Measurements from ENCODE around the gene SMARCA2. TPM values are rescaled to one million over a fixed set of nuclear protein-coding genes. Genes with fewer than 3 reads are reported as not detected.

The SMARCA2 gene
- total RNA-seq, 1 donor from 2014 or later: 92.2 TPM

DNA sequence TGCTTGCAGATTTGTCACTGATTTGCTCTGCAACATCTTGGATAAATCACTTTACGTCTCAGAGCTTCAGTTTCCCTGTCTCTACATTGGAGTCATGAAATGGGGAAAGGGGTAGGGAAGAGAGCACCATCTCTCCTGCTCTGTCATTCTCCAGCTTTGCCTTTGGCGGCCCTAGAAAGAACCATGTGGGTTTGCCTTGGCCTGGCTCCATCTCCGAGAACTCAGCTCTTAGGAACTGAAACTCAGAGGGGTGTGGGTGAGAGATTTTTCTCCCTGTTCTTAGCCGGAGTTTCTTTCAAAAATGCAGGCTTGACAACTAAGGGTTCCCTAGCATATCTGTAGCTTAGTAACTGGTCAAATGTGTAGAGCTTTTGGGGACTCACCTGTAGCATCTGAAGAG lies 123.5 kb downstream of the SMARCA2 start:
- no peak for DNase-seq (ENCODE audit: low read depth)

DNA sequence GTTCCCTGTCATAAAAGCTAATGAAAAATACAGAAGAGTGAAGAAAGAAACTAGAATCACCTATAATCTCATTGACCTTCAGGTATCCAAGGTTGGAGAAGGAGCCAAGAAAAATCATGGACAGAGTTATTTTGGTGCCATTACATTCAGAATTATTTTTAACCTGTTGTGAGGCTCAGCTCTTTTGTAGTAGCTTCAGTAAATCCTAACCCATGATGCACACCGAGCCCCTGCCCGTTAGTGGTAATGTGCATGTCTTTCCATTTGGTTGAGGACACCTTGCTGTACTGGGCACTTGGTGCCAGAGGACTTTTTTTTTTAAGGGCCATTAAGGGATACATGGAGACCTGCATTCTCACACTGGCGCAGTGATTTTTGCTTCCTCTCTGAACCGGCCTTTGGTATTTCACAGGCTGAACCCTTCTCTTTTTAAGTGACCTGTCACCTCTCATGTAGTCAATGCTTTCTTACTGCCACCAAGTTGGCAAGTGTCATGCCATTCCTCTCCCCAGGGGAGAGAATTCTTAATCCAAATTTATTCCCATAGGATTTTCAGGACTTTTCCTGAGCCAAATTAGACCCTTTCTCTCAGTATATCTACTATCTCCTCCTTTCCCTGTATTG lies 125.6 kb downstream of the SMARCA2 start:
- peak; percentile 16 for DNase-seq (ENCODE audit: low read depth)

- no peak for DNase-seq (ENCODE audit: low read depth)
Measured at GRCh38 chr9:2142212-2142611, 127.1 kb downstream of the SMARCA2 start.

DNA sequence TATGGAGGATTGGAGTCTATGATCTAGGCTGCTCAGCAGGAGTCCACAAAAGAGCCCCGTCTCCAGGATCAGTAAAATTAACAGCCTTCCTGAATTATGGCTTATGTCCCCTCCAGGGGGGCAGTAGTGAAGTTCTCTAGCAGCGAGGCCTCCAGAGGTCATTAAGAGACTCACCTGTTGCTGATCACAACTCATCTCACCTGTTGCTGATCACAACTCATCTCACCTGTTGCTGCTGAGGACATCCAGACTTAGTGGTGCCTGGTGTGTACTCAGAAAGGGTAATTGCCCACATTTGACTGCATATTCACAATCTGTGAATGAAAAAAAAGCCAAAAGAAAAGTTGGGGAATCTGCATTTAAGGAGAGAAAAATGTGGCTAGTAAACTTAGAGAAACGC lies 129.5 kb downstream of the SMARCA2 start:
- DNase-seq (ENCODE audit: low read depth): no peak

- no peak for DNase-seq (ENCODE audit: low read depth)
Measured at GRCh38 chr9:2145746-2146145, 130.6 kb downstream of the SMARCA2 start.

DNA sequence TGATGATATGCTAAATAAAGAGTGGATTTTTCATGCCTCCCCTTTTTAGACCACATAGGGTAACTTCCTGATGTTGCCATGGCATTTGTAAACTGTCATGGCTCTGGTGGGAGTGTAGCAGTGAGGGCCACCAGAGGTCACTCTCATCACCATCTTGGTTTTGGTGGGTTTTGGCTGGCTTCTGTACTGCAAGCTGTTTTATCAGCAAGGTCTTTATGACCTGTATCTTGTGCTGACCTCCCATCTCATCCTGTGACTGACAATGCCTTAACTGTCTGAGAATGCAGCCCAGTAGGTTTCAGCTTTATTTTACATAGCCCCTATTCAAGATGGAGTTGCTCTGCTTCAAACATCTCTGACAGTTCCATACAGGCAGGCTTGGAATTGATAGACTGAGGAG lies 131.6 kb downstream of the SMARCA2 start:
- peak; percentile 22 for DNase-seq (ENCODE audit: low read depth)

DNA sequence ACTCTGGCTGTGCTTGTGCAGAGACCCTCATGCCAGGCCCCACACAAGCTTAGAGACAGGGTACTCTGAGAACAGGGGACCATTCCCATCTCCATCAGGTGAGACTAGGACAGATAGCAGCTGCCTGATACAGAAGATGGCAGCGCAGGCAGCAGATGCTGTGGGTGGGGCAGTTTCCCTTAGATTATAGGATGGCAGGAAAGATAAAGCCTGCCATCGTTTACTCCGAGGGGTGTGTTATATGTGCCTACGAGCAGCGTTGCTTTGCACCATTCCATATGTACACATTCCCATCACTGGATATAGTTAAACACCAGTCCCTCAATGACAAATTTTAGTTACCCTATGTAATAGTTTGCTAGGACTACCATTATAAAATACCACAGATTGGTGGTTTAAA lies 135.2 kb downstream of the SMARCA2 start:
- no peak for DNase-seq (ENCODE audit: low read depth)

DNA sequence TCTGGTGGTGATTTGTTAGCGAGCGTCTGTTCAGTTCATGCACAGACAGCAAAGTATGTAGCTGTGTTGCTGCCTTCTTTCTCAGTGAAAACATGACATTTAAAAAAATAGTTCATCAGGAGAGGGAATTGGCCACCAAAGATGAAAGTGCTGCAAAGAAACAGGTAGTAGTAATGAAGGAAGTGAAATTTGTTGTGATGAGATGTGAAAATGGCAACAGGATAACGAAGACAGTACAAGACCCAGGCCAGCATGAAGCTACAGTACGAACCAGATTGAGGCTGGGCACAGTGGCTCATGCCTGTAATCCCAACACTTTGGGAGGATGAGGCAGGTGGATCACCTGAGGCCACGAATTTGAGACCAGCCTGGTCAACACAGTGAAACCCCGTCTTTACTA lies 136.0 kb downstream of the SMARCA2 start:
- no peak for DNase-seq (ENCODE audit: low read depth)

DNA sequence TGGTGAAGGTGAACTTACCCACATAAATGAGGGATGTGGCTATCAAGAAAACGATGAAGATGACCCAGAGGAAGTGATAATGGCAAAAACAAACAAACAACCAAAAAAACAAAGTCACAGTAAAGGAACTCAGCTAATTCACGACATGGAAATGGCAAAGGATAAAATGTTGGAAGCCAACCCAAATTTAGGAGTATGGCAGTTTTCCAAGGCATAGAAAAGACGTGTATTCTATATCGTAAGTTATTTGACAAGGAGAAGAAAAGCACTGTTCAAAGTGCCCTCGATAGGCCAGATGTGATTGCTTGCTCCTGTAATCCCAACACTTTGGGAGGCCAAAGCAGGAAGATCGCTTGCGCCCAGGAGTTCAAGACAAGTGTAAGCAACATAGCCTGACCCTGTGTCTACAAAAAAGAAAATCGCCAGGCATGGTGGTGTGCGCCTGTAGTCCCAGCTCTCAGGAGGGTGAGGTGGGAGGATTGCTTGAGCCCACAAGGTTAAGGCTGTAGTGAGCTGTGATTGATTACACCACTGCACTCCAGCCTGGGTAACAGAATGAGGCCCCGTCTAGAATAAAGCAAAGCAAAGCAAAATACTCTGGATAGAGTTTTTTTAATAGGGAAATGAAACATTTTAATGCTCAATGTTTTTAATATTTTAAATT lies 138.0 kb downstream of the SMARCA2 start:
- no peak for DNase-seq (ENCODE audit: low read depth)

DNA sequence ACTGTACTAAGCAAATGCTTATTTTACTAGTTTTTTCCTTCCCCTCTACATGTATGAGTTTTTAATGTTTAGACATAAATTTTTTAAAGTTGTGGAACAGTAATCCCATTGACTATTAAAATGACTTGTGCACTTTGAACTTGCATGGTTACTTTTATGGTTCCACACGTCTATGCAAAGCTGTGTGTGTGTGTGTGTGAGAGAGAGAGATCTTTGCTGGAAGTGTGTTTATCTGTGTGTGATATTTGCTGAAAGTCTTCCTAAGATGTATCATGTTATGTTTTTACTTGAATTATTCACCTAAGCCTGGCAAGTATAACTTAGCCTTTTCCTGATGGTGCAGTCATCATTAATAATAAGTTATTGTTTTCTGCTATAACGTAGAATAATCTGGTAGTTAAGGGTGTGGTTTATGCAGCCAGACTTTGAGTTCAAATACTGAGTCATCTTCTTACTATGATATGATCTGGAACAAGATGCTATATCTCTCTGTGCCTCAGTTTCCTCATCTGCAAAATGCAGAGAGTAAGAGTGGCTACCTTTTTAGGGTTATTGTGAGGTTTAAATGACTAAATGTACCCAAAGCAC lies 138.6 kb downstream of the SMARCA2 start:
- DNase-seq (ENCODE audit: low read depth): no peak

DNA sequence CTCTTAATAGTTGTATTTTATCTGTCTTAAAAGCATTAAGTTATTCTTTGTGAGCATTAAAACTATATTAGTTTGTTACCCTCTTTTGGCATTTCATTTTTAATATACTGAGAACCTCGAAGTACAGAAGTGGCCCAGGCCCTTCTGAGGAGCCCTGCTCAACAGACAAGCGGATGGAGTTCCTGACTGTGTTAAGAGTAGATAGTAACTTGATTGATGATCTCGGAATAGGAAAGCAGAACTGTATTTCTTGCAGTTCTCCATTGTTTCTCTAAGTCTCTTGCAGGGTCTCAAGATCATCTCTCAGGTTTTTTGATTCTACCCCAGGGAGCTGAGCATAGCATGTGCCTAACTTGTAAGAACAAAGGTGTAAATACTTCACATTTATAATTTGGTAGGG lies 139.6 kb downstream of the SMARCA2 start:
- DNase-seq (ENCODE audit: low read depth): no peak

- no peak for DNase-seq (ENCODE audit: low read depth)
Measured at GRCh38 chr9:2155966-2156365, 140.8 kb downstream of the SMARCA2 start.

- DNase-seq (ENCODE audit: low read depth): peak; percentile 71
Measured at GRCh38 chr9:2157277-2158110, 142.3 kb downstream of the SMARCA2 start.

DNA sequence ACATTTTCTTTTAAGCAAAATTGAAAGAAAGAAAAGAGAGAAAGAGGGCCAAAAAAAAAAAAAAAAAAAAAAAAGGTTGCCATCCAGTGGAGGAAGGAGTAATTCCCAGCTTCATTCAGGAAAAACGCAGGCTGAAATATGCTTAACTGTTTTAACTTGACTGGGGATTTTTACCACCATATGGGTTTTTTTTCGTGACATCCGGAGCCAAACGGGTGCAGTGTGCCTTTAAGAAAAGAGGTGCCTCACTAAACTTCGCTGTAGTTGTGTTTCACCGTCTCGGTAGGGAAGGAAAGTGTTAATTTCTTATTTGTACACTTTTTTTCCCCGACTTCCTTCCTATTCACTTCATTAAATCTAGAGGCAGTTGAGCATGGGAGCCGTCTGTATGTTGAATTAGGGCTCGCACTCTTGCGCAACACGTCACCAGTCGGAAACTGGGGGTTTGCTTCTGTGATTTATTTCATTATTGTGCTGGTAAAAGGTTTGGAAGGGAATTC lies 143.0 kb downstream of the SMARCA2 start:
- peak; percentile 70 for DNase-seq (ENCODE audit: low read depth)

GRCh38 chr9:2158766-2159430 lies 143.8 kb downstream of the SMARCA2 start:
- DNase-seq (ENCODE audit: low read depth): peak; percentile 16

- peak; percentile 48 for DNase-seq (ENCODE audit: low read depth)
Measured at GRCh38 chr9:2159521-2160454, 144.6 kb downstream of the SMARCA2 start.

DNA sequence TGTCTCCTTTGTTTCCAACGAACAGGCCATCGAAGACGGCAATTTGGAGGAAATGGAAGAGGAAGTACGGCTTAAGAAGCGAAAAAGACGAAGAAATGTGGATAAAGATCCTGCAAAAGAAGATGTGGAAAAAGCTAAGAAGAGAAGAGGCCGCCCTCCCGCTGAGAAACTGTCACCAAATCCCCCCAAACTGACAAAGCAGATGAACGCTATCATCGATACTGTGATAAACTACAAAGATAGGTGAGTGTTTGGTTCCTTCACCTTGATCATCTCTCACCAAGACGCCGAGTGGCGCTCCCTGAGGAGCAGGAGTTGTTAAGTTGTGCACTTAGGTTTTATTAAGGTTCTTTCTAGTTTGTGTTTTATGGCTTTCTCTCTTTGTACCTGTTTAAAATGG lies 146.5 kb downstream of the SMARCA2 start:
- no peak for DNase-seq (ENCODE audit: low read depth)

- DNase-seq (ENCODE audit: low read depth): no peak
Measured at GRCh38 chr9:2163231-2163885, 148.2 kb downstream of the SMARCA2 start.

- DNase-seq (ENCODE audit: low read depth): no peak
Measured at GRCh38 chr9:2164268-2164667, 149.1 kb downstream of the SMARCA2 start.

DNA sequence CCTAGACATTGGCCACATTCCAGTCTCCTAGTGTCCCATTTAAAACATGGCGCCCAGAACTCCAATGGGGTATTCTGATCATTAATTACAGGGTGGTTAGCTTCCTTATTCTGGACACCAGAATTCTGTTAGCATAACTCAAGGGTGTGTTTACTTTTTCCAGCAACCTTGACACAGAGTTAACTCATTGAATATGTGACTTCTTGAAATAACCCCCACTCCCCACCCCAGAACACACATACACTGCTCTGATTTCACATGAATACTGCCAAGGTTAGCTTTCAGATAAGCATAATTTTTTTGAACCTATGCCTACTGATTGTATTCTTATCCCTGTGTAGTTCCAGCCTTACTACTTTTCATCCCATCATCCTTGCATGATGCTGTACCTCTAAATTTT lies 151.1 kb downstream of the SMARCA2 start:
- no peak for DNase-seq (ENCODE audit: low read depth)
